Daoy (cell line): ENCODE data around the gene PIH1D1. TPM values are rescaled to one million over a fixed set of nuclear protein-coding genes. Genes with fewer than 3 reads are reported as not detected.

Experiments
- total RNA-seq: library from RNA; depleted of rRNA; stranded (reverse); fragments of >200 nt; shearing (Covaris generic); gene quantifications from 2 replicates; pipeline ENCODE4 v1.2.3, GENCODE V29; 2014; rRNA removed

The PIH1D1 gene
- total RNA-seq, 1 experiment from 2014 or later = 146 TPM

Other genes starting within 250 kb of the PIH1D1 start
- not detected in 2 replicates for gene SLC6A16, start 126.6 kb downstream of the PIH1D1 start, total RNA-seq
- not detected in 2 replicates for gene CD37, start 116.4 kb downstream of the PIH1D1 start, total RNA-seq
- gene TEAD2, start 89.4 kb downstream of the PIH1D1 start, total RNA-seq = 29.0 and 31.0 TPM in 2 replicates
- gene DKKL1, start 87.9 kb downstream of the PIH1D1 start, total RNA-seq = 0.17 TPM in 1 of 2 replicates, not detected in the other
- gene KASH5, start 63.6 kb downstream of the PIH1D1 start, total RNA-seq = not detected in 2 replicates
- gene PTH2, start 28.4 kb downstream of the PIH1D1 start, total RNA-seq = not detected in 2 replicates
- gene GFY, start 26.4 kb downstream of the PIH1D1 start, total RNA-seq = not detected in 2 replicates
- gene SLC17A7, start 10.3 kb downstream of the PIH1D1 start, total RNA-seq = not detected in 2 replicates
- 50.5 and 86.2 TPM in 2 replicates for gene ALDH16A1, start 1.4 kb upstream of the PIH1D1 start, total RNA-seq
- gene FLT3LG, start 22.4 kb upstream of the PIH1D1 start, total RNA-seq = 1.5 and 4.7 TPM in 2 replicates
- 2,661 and 3,645 TPM in 2 replicates for gene RPL13A, start 35.8 kb upstream of the PIH1D1 start, total RNA-seq
- gene RPS11, start 44.6 kb upstream of the PIH1D1 start, total RNA-seq = 3,589 and 4,520 TPM in 2 replicates
- 3.5 and 3.7 TPM in 2 replicates for gene FCGRT, start 60.8 kb upstream of the PIH1D1 start, total RNA-seq
- 178 and 202 TPM in 2 replicates for gene RCN3, start 76.2 kb upstream of the PIH1D1 start, total RNA-seq
- gene NOSIP, start 128.7 kb upstream of the PIH1D1 start, total RNA-seq = 182 and 246 TPM in 2 replicates
- gene PRRG2, start 129.5 kb upstream of the PIH1D1 start, total RNA-seq = 0.30 and 5.8 TPM in 2 replicates
- 1.7 and 2.5 TPM in 2 replicates for gene PRR12, start 139.4 kb upstream of the PIH1D1 start, total RNA-seq
- 11.0 and 12.7 TPM in 2 replicates for gene RRAS, start 188.3 kb upstream of the PIH1D1 start, total RNA-seq
- gene SCAF1, start 190.4 kb upstream of the PIH1D1 start, total RNA-seq = 32.5 and 32.8 TPM in 2 replicates
- gene IRF3, start 214.0 kb upstream of the PIH1D1 start, total RNA-seq = 88.0 and 110 TPM in 2 replicates
- gene BCL2L12, start 214.1 kb upstream of the PIH1D1 start, total RNA-seq = 15.5 and 18.1 TPM in 2 replicates
- 338 and 386 TPM in 2 replicates for gene PRMT1, start 225.5 kb upstream of the PIH1D1 start, total RNA-seq
- gene ADM5, start 237.8 kb upstream of the PIH1D1 start, total RNA-seq = 0.27 and 0.40 TPM in 2 replicates
- 5.0 and 8.3 TPM in 2 replicates for gene CPT1C, start 239.3 kb upstream of the PIH1D1 start, total RNA-seq